HK-2 (cell line): ENCODE data around the gene LCLAT1.

Experiments
- DNase-seq: peaks from one replicate; pipeline ENCODE4 v3.0.0-alpha.2; 2018; ENCODE audit not compliant: unreplicated experiment

LCLAT1 gene

DNA sequence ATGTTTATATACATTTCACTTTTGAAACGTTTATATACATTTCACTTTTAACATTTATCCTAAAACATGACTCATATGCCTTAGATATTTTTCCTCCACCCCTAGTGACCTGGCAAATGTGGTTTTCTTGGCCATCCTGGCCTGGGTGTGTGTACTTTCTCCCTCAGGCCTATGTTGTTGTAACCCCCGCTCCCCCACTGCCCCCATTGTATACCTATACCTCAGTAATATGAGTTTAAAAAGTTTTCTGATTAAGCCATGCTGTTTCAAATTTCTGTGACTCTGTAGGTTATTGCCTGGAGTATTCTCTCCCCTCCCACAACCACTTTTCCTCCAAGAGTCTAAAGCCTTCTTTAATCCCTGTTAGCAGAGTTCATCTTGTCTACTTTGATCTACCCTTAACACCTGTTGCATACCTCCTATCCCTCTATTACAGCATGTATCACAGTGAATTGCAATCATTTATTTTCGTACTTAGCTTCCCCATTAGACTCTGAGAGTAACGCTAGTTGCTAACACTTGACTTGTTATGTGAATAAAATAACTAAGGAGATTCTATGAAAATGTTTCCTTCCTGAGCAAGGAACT is 67.9 kb downstream of the LCLAT1 start:
- no peak for DNase-seq

DNA sequence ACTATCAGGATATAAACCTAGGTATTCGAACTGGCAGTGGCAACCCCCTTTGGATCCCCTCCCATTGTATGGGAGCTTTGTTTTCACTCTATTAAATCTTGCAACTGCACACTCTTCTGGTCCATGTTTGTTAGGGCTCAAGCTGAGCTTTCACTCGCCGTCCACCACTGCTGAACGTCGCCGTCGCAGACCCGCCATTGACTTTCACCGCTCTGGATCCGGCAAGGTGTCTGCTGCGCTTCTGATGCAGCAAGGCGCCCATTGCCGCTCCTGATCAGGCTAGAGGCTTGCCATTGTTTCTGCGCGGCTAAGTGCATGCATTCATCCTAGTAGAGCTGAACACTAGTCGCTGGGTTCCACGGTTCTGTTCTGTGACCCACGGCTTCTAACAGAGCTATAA is 69.1 kb downstream of the LCLAT1 start:
- DNase-seq: no peak

DNA sequence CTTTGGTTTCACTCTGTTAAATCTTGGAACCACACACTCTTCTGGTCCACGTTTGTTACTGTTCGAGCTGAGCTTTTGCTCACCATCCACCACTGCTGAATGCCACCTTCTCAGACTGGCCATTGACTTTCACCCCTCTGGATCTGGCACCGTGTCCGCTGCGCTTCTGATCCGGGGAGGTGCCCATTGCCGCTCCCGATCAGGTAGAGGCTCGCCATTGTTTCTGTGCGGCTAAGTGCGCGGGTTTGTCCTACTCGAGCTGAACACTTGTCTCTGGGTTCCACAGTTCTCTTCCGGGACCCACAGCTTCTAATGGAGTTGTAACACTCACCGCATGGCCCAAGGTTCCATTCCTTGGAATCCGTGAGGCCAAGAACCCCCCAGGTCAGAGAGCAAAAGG is 72.8 kb downstream of the LCLAT1 start:
- no peak for DNase-seq

DNA sequence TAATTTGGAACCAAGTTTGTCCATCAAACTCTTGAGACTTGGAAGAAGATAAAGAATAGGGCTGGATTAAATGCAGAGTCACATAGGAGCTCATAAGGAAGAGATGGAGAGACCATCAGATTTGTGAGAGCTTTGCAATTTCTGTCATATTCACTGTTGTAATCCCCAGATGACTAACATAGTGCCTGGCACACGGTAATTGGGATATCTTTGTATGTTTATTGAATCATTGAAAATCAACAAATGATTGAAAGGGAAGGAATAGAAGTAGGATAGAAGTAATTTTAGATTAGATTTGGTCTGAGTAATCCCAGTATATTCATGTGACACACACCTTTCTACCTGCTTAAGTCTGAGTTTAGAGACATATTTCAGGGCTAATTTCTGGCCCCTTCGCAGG is 75.4 kb downstream of the LCLAT1 start:
- DNase-seq: no peak

DNA sequence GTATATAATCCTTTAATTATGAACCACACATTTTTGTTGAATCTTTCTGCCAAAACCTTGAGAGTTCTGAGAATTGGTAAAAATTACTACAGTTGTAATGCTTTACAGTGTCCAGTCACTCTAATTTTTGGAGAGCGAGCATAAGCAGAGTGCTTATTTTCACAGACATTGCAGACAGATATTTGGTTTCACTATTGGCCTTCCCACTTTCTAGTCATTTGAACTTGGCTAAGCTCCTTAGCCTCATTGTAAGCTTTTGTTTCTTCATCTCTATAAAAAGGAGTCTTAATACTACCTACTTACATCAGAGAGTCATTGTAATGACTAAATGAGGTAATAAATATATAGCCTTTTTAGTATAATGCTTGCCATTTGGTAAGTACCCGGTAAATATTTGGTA is 80.4 kb downstream of the LCLAT1 start:
- no peak for DNase-seq

DNA sequence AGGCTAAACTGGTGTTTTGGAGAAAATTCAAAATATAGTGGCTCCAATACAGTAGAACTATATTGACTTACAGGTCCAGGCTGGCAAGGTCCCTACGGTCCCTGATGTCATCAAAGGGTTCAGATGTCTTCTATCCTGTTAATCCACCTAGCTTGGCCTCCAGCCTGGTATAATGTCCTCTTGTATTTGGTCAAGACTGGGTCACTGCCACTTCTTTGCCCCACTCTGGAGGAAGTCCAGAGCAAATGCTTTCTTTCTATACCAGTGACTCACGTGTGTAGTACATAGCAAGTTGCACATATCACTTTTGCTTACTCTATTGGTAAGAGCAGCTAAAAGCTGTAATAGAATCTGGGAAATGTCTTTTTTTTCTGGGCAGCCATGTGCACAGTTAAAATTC is 80.8 kb downstream of the LCLAT1 start:
- no peak for DNase-seq

DNA sequence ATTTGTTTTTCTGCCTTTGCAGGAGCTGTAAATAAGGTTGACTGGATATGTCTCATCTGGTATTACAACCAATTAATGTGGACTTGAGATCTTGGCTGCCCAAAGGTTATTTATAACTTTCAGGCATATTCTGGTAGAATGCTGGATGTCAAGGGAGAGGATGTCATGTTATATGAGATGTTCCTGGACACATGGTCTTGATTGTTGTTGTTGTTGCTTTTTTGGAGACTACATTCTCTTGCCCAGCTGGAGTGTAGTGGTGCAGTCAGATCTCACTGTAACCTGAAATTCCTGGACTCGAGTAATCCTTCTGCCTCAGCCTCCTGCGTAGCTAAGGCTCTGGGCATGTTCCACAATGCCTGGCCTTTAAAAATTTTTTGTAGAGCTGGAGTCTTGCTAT is 83.3 kb downstream of the LCLAT1 start:
- no peak for DNase-seq

DNA sequence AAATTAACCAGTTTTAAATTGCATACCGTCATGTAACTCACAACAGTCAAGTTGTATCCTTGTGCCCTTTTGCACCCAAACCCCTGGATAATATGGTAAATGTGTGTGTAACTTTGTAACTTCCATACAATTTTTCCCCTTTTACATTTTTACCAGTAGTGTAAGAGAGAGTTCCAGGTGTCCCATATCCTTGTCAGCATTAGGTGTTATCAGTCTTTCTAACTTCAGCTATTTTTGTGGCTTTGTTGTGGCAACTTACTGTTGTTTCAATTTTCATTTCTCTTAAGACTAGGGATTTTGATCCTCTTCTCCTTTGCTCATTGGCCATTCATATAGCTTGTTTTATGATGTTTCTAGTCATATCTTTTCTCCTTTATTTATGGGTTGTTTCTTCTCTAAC is 94.6 kb downstream of the LCLAT1 start:
- no peak for DNase-seq

DNA sequence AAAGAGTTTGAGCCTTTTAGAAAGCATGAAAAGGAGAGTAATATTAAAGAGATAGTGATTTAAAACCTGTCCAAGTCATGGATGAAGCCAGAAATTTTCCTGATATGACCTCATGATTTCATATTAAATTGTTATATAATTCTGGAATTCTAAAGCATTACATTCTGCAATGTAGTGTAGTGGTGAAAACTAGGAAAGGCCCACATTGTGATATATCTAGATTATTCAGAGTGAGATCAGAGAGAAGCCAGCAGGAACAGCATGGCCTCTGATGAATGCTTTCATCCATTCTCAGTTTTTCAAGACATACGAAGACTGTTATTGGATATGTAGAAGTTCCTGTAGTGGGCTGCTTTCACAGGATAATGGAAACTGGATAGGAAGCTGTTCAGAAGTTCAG is 98.8 kb downstream of the LCLAT1 start:
- no peak for DNase-seq

DNA sequence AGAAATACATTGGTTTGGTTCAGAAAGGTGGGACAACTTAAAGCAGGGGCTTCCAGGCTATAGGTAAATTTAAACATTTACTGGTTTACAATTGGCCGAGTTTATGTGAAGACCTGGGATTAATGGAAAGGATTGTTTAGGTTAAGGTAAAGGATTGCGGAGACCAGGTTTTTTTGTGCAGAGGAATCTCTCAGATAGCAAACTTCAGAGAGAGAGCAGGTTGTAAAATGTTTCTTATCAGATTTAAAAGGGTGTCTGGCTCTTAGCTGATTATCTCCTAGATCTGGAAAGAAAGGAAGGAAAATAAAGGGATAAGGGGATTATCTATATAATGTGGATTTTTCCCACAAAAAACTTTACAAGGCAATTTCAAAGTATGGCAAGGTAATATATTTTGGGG is 101.3 kb downstream of the LCLAT1 start:
- DNase-seq: no peak

DNA sequence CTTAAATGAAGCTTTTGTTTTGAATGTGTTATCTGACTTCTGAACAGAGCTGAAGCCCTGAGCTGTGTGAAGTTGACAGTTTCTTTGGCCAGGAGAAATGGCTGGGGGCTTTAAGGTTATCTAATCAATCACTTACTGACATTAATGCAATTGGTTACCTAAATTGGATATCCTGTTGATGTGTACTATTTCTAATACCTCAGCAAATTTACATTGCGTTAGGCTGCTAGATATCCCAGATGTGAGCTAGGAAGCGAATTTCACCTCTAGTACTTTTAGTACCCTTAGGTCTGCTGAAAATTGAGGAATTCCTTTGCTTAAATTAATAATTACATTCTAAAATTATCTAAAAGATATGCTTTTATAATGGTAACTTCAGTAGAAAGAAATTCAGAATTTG is 102.0 kb downstream of the LCLAT1 start:
- DNase-seq: no peak

DNA sequence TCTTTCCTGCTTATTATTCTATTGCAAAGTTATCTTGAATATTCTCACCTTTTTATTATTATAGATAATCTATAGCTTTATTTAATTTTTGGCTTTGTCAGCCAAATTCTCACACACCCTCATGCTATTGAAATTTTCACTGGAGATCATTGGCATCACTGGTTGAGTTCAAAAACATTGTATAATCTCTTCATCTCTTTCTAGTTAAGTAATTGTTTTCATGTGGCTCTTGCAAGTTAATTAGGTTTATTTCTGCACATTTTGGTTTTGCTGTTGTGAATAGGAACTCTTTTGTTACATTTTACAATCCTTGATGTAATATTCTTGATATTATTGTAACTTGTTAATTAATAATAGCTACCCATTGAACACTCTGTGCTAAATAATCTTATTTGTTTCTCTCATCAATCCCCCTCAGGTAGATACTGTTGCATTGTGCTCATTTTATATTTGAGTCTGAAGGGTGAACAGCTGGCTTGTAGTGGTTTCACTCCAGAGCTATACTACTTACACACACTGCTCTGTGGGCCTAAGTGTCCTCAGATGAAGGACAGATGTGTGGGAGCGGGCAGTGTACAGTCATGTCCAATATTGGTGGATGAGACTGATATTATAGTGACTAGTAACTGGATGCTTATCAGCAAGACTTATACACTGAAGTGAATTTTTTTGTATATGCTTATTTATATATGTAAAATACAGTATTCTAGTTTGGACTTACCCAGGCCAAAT is 112.7 kb downstream of the LCLAT1 start:
- DNase-seq: no peak

DNA sequence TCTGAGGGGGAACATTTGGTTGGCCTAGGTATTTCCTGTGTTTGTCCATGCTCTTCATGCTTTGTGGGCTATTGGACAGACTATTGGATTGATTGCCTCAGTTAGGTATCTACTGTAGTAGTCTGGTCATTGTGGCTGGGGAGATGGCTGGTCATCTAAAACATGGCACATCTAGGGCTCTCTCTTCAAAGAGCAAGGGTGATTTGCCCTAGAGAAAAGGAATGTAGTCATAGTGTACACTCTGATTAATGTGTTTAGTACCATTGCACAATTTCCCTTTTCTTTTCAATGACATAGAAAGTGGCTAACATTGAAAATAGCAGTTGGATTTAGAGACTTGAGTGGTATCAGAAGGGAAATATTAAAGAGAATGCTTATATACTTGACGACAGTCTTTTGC is 114.3 kb downstream of the LCLAT1 start:
- no peak for DNase-seq

DNA sequence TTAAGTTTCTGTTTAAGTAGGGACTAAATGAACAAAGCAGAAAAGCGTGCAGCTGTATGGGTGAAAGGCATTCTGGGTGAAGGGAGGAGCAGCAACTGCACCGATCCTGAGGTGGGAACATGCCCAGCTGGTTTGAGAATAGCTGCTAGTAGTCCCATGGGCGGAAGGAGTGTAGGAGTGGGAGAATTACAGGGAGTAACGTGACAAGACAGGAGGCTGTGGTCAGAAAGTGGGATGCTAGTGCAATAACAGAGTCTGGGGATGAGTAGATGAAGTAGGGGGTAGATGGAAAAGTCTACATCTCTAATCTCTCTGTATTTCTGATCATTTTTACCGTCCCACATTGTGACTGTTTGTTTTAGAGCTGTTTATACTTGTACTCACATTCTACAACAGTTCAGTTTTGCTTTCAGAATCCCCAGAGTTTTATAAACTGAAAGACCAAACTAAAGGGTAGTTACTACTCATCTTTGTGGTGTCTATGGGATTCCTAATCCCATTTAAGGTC is 118.9 kb downstream of the LCLAT1 start:
- DNase-seq: no peak

DNA sequence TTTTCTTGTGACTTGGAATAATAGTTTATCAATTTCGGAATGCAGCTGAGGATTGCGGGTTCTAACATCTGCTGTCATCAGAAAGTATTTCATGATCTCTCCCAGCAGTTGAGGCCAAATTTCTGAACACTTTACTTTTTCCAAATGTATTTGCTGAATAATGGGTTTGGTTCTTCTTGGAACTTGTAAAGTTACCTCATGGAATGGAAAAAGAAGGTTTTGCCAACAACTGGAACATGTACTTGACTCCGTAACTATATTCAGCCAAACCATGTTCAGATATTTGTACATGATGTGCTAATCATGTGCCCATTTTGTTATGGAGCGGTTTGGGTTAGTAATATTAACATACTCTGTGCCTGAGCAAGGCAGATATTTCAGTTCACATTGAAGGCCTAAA is 119.6 kb downstream of the LCLAT1 start:
- DNase-seq: no peak

DNA sequence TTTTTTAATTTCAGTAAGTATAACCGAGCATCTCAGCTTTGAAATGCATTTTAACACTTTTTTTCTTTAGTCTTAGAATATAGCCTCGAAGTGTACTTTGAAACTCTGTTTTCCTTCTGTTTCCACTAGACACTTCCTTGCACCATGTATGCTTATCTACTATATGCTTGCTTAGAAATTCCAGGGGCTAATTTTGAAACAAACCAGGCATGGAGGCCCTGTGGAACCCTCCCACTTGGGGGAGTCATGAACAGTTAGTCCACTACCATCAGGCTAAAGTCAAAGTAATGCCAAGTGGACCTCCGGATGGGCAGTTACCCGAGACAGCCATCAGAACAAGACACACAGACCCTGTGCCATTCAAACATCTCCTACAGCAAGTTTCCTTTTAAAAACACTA is 120.3 kb downstream of the LCLAT1 start:
- no peak for DNase-seq

DNA sequence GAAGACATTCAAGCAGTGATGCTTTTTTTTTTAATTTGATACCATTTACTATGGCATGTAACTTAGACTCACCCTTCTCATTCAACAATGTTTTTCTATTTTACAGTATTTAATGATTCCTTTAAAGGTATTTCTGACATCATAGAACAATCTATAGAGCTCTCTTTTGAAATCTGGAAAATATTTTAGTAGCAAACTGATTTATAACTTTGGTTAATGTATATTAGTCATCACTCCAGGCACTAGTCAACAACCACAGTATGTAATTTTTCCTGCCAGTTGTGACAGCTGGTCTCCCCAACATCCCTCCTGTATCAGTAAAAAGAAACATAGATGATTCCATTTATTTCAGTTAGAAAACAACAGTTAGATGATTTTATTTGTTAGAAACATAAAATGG is 122.9 kb downstream of the LCLAT1 start:
- DNase-seq: no peak

DNA sequence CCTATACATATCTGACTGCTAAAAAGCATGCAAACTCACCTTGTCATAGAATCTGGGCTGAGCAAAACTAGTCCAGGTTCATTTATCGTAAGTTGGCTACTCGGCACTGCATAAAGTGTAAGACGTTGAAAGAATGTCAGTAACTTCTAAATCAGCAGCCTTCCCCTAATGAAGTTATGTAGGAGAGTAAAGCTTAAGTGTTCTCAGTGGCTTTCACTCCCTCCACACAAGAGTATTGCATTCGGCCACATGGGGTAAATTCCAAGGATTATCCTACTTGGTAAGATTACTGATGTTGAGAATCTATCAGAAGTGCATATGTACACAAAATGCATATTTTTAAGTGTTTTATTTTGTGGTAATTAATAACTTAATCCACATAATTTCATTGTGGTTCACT is 130.1 kb downstream of the LCLAT1 start:
- no peak for DNase-seq

DNA sequence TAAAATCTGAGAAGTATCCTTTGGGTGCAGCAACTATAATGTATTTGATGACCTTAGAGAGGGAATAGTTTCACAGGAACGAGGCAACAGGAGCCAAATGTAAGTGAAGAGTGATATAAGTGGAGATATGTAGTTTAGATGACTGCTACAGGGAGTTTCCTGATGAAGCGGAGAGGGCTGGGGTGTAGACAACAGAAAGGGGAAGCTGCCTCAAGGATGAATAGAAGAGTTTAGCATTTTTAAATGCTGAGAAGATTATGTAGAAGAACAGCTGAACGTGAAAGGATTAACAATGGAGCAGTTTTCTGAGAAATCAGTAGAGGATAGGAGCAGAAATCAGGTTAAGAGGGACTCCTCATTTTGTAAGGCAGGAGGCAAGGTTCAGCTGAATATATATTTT is 133.3 kb downstream of the LCLAT1 start:
- DNase-seq: no peak

DNA sequence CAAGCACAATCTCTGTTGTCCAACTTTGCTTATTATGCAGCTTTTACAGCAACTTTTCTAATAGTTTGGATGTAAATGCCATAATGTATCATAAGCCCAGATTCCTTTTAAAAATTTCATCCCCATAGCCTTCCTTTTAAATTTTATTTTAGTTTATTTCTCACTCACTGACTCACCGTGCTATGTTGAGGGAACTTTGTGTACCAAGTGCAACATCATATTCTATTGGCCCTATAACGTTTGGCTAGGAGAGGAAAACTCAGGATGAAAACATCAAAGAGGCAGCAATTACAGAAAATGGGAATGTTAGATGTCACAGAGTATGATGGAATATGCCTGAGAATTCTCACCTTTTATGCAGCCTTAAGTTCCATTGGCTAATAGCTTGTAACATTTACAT is 135.5 kb downstream of the LCLAT1 start:
- DNase-seq: no peak

DNA sequence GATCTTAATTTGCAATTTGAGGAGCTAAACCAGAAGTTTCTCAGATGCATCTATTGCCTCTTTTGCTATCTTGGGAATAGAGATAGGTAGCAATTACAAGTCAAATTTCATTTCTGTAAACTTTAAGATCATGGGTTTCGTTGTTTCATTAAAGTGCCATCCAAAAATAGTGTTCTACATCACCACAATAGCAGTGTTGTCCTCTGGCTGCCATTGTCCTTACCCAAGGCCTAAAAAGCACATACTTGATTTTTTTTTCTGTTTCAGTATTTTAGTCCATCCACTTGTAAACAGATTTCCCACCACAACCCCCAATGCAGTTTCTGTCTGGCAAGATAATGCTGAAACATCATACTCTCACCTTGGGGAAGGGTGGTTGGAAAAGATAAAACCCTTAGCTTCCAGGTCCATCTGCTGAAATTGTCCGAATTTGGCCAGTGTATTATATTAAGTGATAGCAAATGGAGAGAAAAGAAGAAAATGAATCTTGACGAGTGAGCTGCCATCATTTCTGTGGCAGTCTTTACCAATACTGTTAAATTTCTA is 136.2 kb downstream of the LCLAT1 start:
- no peak for DNase-seq

DNA sequence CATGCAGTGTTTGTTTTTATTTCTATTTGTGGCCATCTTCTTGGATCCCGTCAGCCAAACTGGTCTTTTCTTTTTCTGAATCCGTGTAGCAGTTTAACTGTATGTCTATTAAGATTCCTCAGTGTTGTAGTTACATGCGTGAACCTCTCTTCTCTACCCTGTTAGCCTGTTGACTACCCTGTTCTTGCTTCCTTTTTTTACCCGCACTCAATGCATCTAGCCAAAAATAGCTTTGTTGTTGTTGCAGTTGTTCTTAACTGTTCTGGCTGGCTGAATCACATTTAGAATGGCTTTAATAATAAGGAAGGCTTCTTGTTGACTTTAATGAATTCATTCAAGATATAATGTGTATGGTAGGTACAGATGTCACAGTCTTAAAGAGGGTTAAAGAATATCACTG is 137.1 kb downstream of the LCLAT1 start:
- no peak for DNase-seq

DNA sequence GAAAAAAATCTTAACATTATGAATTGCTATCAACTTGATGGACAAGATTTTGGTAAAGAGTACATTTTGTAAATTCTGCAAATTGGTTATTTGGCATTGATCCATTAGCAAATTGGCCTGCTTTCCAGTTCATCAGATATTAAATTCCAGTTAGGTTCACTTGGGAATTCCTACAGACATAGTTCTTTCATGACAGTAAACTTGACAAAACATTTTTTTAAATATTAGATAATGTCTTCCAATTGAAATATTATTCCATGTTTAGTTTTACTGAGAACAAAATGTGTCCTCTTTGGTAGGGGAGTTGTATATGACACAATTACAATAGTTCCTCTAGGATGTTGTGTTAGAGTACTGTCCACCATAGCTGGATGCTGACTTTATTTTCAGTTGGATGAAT is 141.9 kb downstream of the LCLAT1 start:
- no peak for DNase-seq

DNA sequence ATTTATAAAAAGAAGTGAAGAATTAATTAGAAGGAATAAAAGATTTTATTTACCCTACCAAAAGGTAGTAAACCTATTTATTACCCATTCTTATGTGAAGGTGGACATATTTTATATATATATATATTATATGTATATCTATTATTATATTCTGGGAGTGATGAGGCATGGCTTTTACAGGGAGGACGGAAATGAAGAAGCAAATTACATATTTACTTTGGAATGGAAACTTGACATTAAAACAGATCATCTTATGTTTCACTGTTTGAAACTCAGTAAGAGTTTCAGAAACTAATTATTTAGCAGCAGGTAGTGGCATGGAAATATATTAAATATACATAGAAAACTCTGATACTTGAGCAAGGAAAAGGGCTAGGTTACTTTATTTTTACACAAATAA is 143.4 kb downstream of the LCLAT1 start:
- no peak for DNase-seq
